ENCODE measurements around the gene CEP170.
A peak's percentile ranks its signal among the peaks of the same experiment; 100 is the strongest.

- no peak for TF ChIP-seq CTCF (IDR thresholded peaks at IDR 0.05)
- peak; percentile 9 for TF ChIP-seq POLR2AphosphoS5 (IDR thresholded peaks at IDR 0.05)
- no peak for TF ChIP-seq POLR2A (IDR thresholded peaks at IDR 0.05)
Measured at GRCh38 chr1:243254233-243254926, 701 bp downstream of the CEP170 start.
